Neural cell (in vitro differentiated cells): ENCODE results near the gene PBRM1.
"Not testable (repeated sequence)": the region's sequence is repeated elsewhere in the genome, so short reads cannot be mapped to it uniquely, and the experiment has no call there.

Experiments
- EP300 ChIP-seq: fragments of 450-650 bp; conservative IDR thresholded peaks from 2 replicates; pipeline ENCODE4 v1.6.1; 2014; ENCODE audit warnings: antibody characterized with exemption, mild to moderate bottlenecking, moderate library complexity; ENCODE audit not compliant: poor library complexity, severe bottlenecking
- EZH2 ChIP-seq: fragments of 200-600, 300-800 bp; shearing (Covaris generic), sonication (generic); IDR thresholded peaks from 2 replicates; pipeline ENCODE4 v1.6.1; 2014; ENCODE audit warnings: antibody characterized with exemption, low read length, borderline replicate concordance, mild to moderate bottlenecking; ENCODE audit not compliant: insufficient read depth, poor library complexity, severe bottlenecking
- POLR2AphosphoS5 ChIP-seq: IDR thresholded peaks from 2 replicates; pipeline ENCODE4 v1.6.1; 2012
- TF ChIP-seq, protein P1 (sequence below): fragments of 450-650 bp; IDR thresholded peaks from 2 replicates; pipeline ENCODE4 v1.5.1; 2014; ENCODE audit warnings: antibody characterized with exemption, mild to moderate bottlenecking, moderate library complexity; ENCODE audit not compliant: poor library complexity, severe bottlenecking
- TF ChIP-seq, protein P2 (sequence below): IDR thresholded peaks from 2 replicates; pipeline ENCODE4 v1.6.1; 2012; ENCODE audit warnings: borderline replicate concordance

DNA sequence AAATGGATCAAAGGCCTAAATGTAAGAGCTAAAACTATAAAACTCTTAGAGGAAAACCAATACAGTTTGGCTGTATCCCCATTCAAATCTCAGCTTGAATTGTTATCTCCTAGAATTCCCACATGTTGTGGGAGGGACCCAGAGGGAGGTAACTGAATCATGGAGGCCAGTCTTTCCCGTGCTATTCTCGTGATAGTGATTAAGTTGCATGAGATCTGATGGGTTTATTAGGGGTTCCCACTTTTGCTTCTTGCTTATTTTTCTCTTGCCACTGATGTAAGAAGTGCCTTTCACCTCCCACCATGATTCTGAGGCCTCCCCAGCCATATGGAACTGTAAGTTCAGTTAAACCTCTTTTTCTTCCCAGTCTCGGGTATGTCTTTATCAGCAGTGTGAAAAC, 9.5 kb downstream of the PBRM1 start:
- TF ChIP-seq, protein P1, sequence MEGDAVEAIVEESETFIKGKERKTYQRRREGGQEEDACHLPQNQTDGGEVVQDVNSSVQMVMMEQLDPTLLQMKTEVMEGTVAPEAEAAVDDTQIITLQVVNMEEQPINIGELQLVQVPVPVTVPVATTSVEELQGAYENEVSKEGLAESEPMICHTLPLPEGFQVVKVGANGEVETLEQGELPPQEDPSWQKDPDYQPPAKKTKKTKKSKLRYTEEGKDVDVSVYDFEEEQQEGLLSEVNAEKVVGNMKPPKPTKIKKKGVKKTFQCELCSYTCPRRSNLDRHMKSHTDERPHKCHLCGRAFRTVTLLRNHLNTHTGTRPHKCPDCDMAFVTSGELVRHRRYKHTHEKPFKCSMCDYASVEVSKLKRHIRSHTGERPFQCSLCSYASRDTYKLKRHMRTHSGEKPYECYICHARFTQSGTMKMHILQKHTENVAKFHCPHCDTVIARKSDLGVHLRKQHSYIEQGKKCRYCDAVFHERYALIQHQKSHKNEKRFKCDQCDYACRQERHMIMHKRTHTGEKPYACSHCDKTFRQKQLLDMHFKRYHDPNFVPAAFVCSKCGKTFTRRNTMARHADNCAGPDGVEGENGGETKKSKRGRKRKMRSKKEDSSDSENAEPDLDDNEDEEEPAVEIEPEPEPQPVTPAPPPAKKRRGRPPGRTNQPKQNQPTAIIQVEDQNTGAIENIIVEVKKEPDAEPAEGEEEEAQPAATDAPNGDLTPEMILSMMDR = not testable (repeated sequence)
- not testable (repeated sequence) for TF ChIP-seq POLR2AphosphoS5, EZH2, EP300
- TF ChIP-seq, protein P2, sequence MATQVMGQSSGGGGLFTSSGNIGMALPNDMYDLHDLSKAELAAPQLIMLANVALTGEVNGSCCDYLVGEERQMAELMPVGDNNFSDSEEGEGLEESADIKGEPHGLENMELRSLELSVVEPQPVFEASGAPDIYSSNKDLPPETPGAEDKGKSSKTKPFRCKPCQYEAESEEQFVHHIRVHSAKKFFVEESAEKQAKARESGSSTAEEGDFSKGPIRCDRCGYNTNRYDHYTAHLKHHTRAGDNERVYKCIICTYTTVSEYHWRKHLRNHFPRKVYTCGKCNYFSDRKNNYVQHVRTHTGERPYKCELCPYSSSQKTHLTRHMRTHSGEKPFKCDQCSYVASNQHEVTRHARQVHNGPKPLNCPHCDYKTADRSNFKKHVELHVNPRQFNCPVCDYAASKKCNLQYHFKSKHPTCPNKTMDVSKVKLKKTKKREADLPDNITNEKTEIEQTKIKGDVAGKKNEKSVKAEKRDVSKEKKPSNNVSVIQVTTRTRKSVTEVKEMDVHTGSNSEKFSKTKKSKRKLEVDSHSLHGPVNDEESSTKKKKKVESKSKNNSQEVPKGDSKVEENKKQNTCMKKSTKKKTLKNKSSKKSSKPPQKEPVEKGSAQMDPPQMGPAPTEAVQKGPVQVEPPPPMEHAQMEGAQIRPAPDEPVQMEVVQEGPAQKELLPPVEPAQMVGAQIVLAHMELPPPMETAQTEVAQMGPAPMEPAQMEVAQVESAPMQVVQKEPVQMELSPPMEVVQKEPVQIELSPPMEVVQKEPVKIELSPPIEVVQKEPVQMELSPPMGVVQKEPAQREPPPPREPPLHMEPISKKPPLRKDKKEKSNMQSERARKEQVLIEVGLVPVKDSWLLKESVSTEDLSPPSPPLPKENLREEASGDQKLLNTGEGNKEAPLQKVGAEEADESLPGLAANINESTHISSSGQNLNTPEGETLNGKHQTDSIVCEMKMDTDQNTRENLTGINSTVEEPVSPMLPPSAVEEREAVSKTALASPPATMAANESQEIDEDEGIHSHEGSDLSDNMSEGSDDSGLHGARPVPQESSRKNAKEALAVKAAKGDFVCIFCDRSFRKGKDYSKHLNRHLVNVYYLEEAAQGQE = not testable (repeated sequence)
